Parathyroid adenoma (tissue), 2 donors: ENCODE data around the gene WWC1.

Experiments
- H2AFZ ChIP-seq: fragments of 300-600 bp; sonication (generic); one replicate; pipeline ENCODE4 v1.7.0; 2017; ENCODE audit warnings: antibody characterized with exemption, mild to moderate bottlenecking
- H3K27ac ChIP-seq: fragments of 300-600 bp; sonication (generic); one replicate; pipeline ENCODE4 v1.7.0; 2017
- H3K27me3 ChIP-seq: fragments of 300-600 bp; sonication (generic); one replicate; pipeline ENCODE4 v1.7.0; 2017; ENCODE audit warnings: low read length; ENCODE audit not compliant: control insufficient read depth, insufficient read depth
- H3K36me3 ChIP-seq: fragments of 300-600 bp; sonication (generic); one replicate; pipeline ENCODE4 v1.7.0; 2017; ENCODE audit warnings: low read length; ENCODE audit not compliant: control insufficient read depth, insufficient read depth
- H3K4me1 ChIP-seq: fragments of 300-600 bp; sonication (generic); one replicate; pipeline ENCODE4 v1.7.0; 2017; ENCODE audit warnings: control low read depth
- H3K4me2 ChIP-seq: fragments of 300-600 bp; sonication (generic); one replicate; pipeline ENCODE4 v1.7.0; 2017; ENCODE audit warnings: low read length
- H3K4me3 ChIP-seq: fragments of 300-600 bp; sonication (generic); one replicate; pipeline ENCODE4 v1.7.0; 2017; ENCODE audit warnings: low read depth, low read length
- H3K79me2 ChIP-seq: fragments of 300-600 bp; sonication (generic); one replicate; pipeline ENCODE4 v1.7.0; 2017; ENCODE audit warnings: control low read depth
- H3K9ac ChIP-seq: fragments of 300-600 bp; sonication (generic); one replicate; pipeline ENCODE4 v1.7.0; 2017; ENCODE audit warnings: mild to moderate bottlenecking
- H3K9me3 ChIP-seq: fragments of 300-600 bp; sonication (generic); one replicate; pipeline ENCODE4 v1.7.0; 2017; ENCODE audit warnings: low read length; ENCODE audit not compliant: control insufficient read depth
- CTCF ChIP-seq: fragments of 300-600 bp; sonication (generic); IDR thresholded peaks from one replicate; pipeline ENCODE4 v1.7.0; 2017; ENCODE audit warnings: antibody characterized with exemption, mild to moderate bottlenecking
- donor health status: primary hyperparathyroidism.

The WWC1 gene

GRCh38 chr5:168513861-168514428 lies 222.5 kb downstream of the WWC1 start:
- Histone ChIP-seq H3K4me1 (no peaks in the 10 kb centered on the region), H2AFZ (no peak overlapping the region), H3K9me3 (peaks cover 2% of the 10 kb centered on the region), H3K79me2 (no peaks in the 10 kb centered on the region), H3K36me3 (peaks cover 3% of the 10 kb centered on the region), H3K4me2 (no peak overlapping the region), H3K4me3 (no peak overlapping the region), H3K27me3 (no peaks in the 10 kb centered on the region), H3K27ac (no peak overlapping the region), H3K9ac (no peak overlapping the region)
- no peak for TF ChIP-seq CTCF
